ENCODE data around the gene ZBTB20.

Gene ZBTB20

GRCh38 chr3:114694251-114694650 is 452.8 kb downstream of the ZBTB20 start:
- TF ChIP-seq POLR2AphosphoS5 (IDR thresholded peaks at IDR 0.05; ENCODE audit: low read depth, low read length) (no peak), REST (IDR thresholded peaks at IDR 0.05; ENCODE audit: insufficient read depth in 1 of 2, low read depth in 2 of 2, low read length in 2 of 2) (no peak), SIN3A (IDR thresholded peaks at IDR 0.05; ENCODE audit: borderline replicate concordance, insufficient read depth, low read length) (no peak), TAF1 (IDR thresholded peaks at IDR 0.05; ENCODE audit: borderline replicate concordance, insufficient read depth, low read length) (no peak), FOXP2 (optimal IDR thresholded peaks at IDR 0.05; ENCODE audit: borderline replicate concordance, extremely low read depth, extremely low read length, insufficient read depth) (no peak)

- no peak for TF ChIP-seq REST (IDR thresholded peaks at IDR 0.05; ENCODE audit: insufficient read depth in 1 of 2, low read depth in 2 of 2, low read length in 2 of 2)
Observed at GRCh38 chr3:114691871-114692270, 455.2 kb downstream of the ZBTB20 start.

- TF ChIP-seq FOXP2 (optimal IDR thresholded peaks at IDR 0.05; ENCODE audit: borderline replicate concordance, extremely low read depth, extremely low read length, insufficient read depth) (no peak), TAF1 (IDR thresholded peaks at IDR 0.05; ENCODE audit: borderline replicate concordance, insufficient read depth, low read length) (no peak), SIN3A (IDR thresholded peaks at IDR 0.05; ENCODE audit: borderline replicate concordance, insufficient read depth, low read length) (no peak), REST (IDR thresholded peaks at IDR 0.05; ENCODE audit: insufficient read depth in 1 of 2, low read depth in 2 of 2, low read length in 2 of 2) (no peak), POLR2AphosphoS5 (IDR thresholded peaks at IDR 0.05; ENCODE audit: low read depth, low read length) (no peak)
Observed at GRCh38 chr3:114690911-114691310, 456.2 kb downstream of the ZBTB20 start.

GRCh38 chr3:114687151-114687550 is 459.9 kb downstream of the ZBTB20 start:
- no peak for TF ChIP-seq REST (IDR thresholded peaks at IDR 0.05; ENCODE audit: insufficient read depth in 1 of 2, low read depth in 2 of 2, low read length in 2 of 2)
- TF ChIP-seq POLR2AphosphoS5 (IDR thresholded peaks at IDR 0.05; ENCODE audit: low read depth, low read length) = no peak
- no peak for TF ChIP-seq SIN3A (IDR thresholded peaks at IDR 0.05; ENCODE audit: borderline replicate concordance, insufficient read depth, low read length)
- no peak for TF ChIP-seq FOXP2 (optimal IDR thresholded peaks at IDR 0.05; ENCODE audit: borderline replicate concordance, extremely low read depth, extremely low read length, insufficient read depth)
- TF ChIP-seq TAF1 (IDR thresholded peaks at IDR 0.05; ENCODE audit: borderline replicate concordance, insufficient read depth, low read length) = no peak

- TF ChIP-seq TAF1 (IDR thresholded peaks at IDR 0.05; ENCODE audit: borderline replicate concordance, insufficient read depth, low read length) = no peak
- no peak for TF ChIP-seq FOXP2 (optimal IDR thresholded peaks at IDR 0.05; ENCODE audit: borderline replicate concordance, extremely low read depth, extremely low read length, insufficient read depth)
- TF ChIP-seq REST (IDR thresholded peaks at IDR 0.05; ENCODE audit: insufficient read depth in 1 of 2, low read depth in 2 of 2, low read length in 2 of 2) = no peak
- no peak for TF ChIP-seq SIN3A (IDR thresholded peaks at IDR 0.05; ENCODE audit: borderline replicate concordance, insufficient read depth, low read length)
- TF ChIP-seq POLR2AphosphoS5 (IDR thresholded peaks at IDR 0.05; ENCODE audit: low read depth, low read length) = no peak
Observed at GRCh38 chr3:114686621-114687020, 460.5 kb downstream of the ZBTB20 start.
